Fibroblast of lung (primary cell): ENCODE data around the gene ZC3HAV1. TPM values are rescaled to one million over a fixed set of nuclear protein-coding genes. Genes with fewer than 3 reads are reported as not detected.

Experiments
- DNase-seq, 2 donors: peaks; one replicate each; pipeline versions ENCODE4 v3.0.0 to v3.0.0-alpha.2; 2010; ENCODE audit warnings: low read depth in 2 of 2
- H2AFZ ChIP-seq: 2 replicates; pipeline ENCODE4 v1.5.1; 2012; ENCODE audit warnings: low read length, control low read depth, inconsistent platforms
- H3K27ac ChIP-seq: 2 replicates; pipeline ENCODE4 v1.5.1; 2011; ENCODE audit warnings: low read length, control low read depth; ENCODE audit not compliant: insufficient read depth
- H3K27me3 ChIP-seq: 2 replicates; pipeline ENCODE4 v1.5.1; 2011; ENCODE audit warnings: mild to moderate bottlenecking, low read length; ENCODE audit not compliant: control insufficient read depth, insufficient read depth
- H3K36me3 ChIP-seq: 2 replicates; pipeline ENCODE4 v1.5.1; 2011; ENCODE audit warnings: low read length; ENCODE audit not compliant: control insufficient read depth, insufficient read depth
- H3K4me1 ChIP-seq: 2 replicates; pipeline ENCODE4 v1.5.1; 2011; ENCODE audit warnings: low read length; ENCODE audit not compliant: control insufficient read depth, insufficient read depth; ENCODE audit errors: extremely low read depth
- H3K4me2 ChIP-seq: 2 replicates; pipeline ENCODE4 v1.5.1; 2011; ENCODE audit warnings: low read length, control low read depth; ENCODE audit not compliant: insufficient read depth; ENCODE audit errors: extremely low read depth
- H3K4me3 ChIP-seq, 4 experiments: fragments of 200-600 bp in 1 of 4; sonication (generic) in 1 of 4; replicated peaks in 1 of 4; 2 replicates each; pipeline ENCODE4 v1.5.1; 2011 to 2016; ENCODE audit warnings: low read length in 4 of 4, low read depth in 3 of 4, mild to moderate bottlenecking in 3 of 4, control low read depth in 2 of 4, inconsistent platforms in 1 of 4, mixed read lengths in 1 of 4; ENCODE audit not compliant: insufficient read depth in 1 of 4; ENCODE audit errors: control extremely low read depth in 1 of 4
- H3K79me2 ChIP-seq: 2 replicates; pipeline ENCODE4 v1.5.1; 2012; ENCODE audit warnings: mild to moderate bottlenecking, low read length, inconsistent platforms; ENCODE audit not compliant: control insufficient read depth, insufficient read depth
- H3K9ac ChIP-seq: 2 replicates; pipeline ENCODE4 v1.5.1; 2011; ENCODE audit warnings: mild to moderate bottlenecking, low read length, control low read depth; ENCODE audit not compliant: insufficient read depth
- H3K9me3 ChIP-seq: 2 replicates; pipeline ENCODE4 v1.5.1; 2012; ENCODE audit warnings: low read depth, low read length; ENCODE audit not compliant: control insufficient read depth, insufficient read depth
- H4K20me1 ChIP-seq: 2 replicates; pipeline ENCODE4 v1.5.1; 2011; ENCODE audit warnings: low read length; ENCODE audit not compliant: control insufficient read depth, insufficient read depth; ENCODE audit errors: extremely low read depth
- CTCF ChIP-seq, 2 donors: IDR thresholded peaks in 1 of 2; conservative IDR thresholded peaks in 1 of 2; 1 replicate in 1 of 2; 2 replicates in 1 of 2; pipeline ENCODE4 v1.5.1; 2011 to 2012; ENCODE audit warnings: low read length in 2 of 2, control low read depth in 1 of 2, inconsistent platforms in 1 of 2, low read depth in 1 of 2, mild to moderate bottlenecking in 1 of 2
- EZH2 ChIP-seq: IDR thresholded peaks from 2 replicates; pipeline ENCODE4 v1.5.1; 2012; ENCODE audit warnings: low read length, control low read depth, mild to moderate bottlenecking; ENCODE audit errors: missing control alignments
- polyA minus RNA-seq: library from RNA; depleted of rRNA, polyadenylated mRNA; stranded (reverse); fragments of >200 nt; gene quantifications from 2 replicates; pipeline ENCODE4 v1.2.3, GENCODE V29; 2011; ENCODE audit warnings: low replicate concordance
- polyA plus RNA-seq, 2 donors: library from polyadenylated mRNA; depleted of rRNA in 1 of 2; stranded (reverse) in 1 of 2; unstranded in 1 of 2; fragments of >200 nt; gene quantifications; 2 replicates each; pipeline ENCODE4 v1.2.1, GENCODE V29; 2011 to 2012; ENCODE audit warnings: missing spikeins in 1 of 2
- total RNA-seq: library from RNA; depleted of rRNA; stranded (reverse); fragments of >200 nt; gene quantifications from 2 replicates; pipeline ENCODE4 v1.2.1, GENCODE V29; 2014

Gene ZC3HAV1
- total RNA-seq, result 24.7 and 24.8 TPM in 2 replicates
- 28.8 and 31.8 TPM in 2 replicates for polyA plus RNA-seq
- polyA plus RNA-seq (2012), result 18.7 and 19.9 TPM in 2 replicates
- polyA minus RNA-seq, result 33.7 and 50.9 TPM in 2 replicates

GRCh38 chr7:139109188-139109982, at the start of gene ZC3HAV1:
TSS of gene ZC3HAV1 (minus strand) at chr7:139109720. CDS start at chr7:139109331, 389 bp downstream.
- no peak for TF ChIP-seq CTCF (conservative IDR thresholded peaks at IDR 0.05 in 1 of 2, IDR thresholded peaks at IDR 0.05 in 1 of 2; ENCODE audit: low read depth in 1 of 2, low read length in 2 of 2)
- TF ChIP-seq EZH2, result no peak
- Histone ChIP-seq H3K79me2 (peaks cover 42% of the 10 kb centered on the region), H2AFZ (peak within 1 kb of the TSS; percentile 95), H3K36me3 (no peaks in the 10 kb centered on the region), H3K9me3 (no peaks in the 10 kb centered on the region), H3K4me1 (peaks cover 4% of the 10 kb centered on the region), H3K4me3 (peak within 1 kb of the TSS; percentile 75 to 97 (median 94)), H4K20me1 (no peaks in the 10 kb centered on the region), H3K4me2 (peak within 1 kb of the TSS; percentile 87), H3K27me3 (no peaks in the 10 kb centered on the region), H3K27ac (peak within 1 kb of the TSS; percentile 89), H3K9ac (peak within 1 kb of the TSS; percentile 87)
- DNase-seq, result peak; percentile 83 to 95

GRCh38 chr7:139153832-139154231, 44.3 kb upstream of the ZC3HAV1 start:
- no peaks in the 10 kb centered on the region for H3K27me3 ChIP-seq
- H3K9ac ChIP-seq, result no peak overlapping the region
- H3K4me3 ChIP-seq, result no peak overlapping the region
- H3K4me1 ChIP-seq, result no peaks in the 10 kb centered on the region
- no peak overlapping the region for H3K4me2 ChIP-seq
- no peaks in the 10 kb centered on the region for H3K9me3 ChIP-seq
- no peaks in the 10 kb centered on the region for H3K36me3 ChIP-seq
- no peak overlapping the region for H2AFZ ChIP-seq
- TF ChIP-seq EZH2 (no peak), CTCF (conservative IDR thresholded peaks at IDR 0.05 in 1 of 2, IDR thresholded peaks at IDR 0.05 in 1 of 2; ENCODE audit: low read depth in 1 of 2, low read length in 2 of 2) (no peak)
- no peaks in the 10 kb centered on the region for H4K20me1 ChIP-seq
- DNase-seq, result peak; percentile 31 to 94
- H3K79me2 ChIP-seq, result no peaks in the 10 kb centered on the region
- H3K27ac ChIP-seq, result no peak overlapping the region

GRCh38 chr7:139152149-139152548, 42.6 kb upstream of the ZC3HAV1 start:
- Histone ChIP-seq H3K9me3 (no peaks in the 10 kb centered on the region), H3K36me3 (no peaks in the 10 kb centered on the region), H3K27me3 (no peaks in the 10 kb centered on the region), H4K20me1 (no peaks in the 10 kb centered on the region), H2AFZ (no peak overlapping the region), H3K4me2 (no peak overlapping the region), H3K79me2 (no peaks in the 10 kb centered on the region), H3K4me1 (no peaks in the 10 kb centered on the region), H3K9ac (no peak overlapping the region), H3K27ac (no peak overlapping the region), H3K4me3 (no peak overlapping the region)
- TF ChIP-seq CTCF (conservative IDR thresholded peaks at IDR 0.05 in 1 of 2, IDR thresholded peaks at IDR 0.05 in 1 of 2; ENCODE audit: low read depth in 1 of 2, low read length in 2 of 2) (no peak), EZH2 (no peak)
- DNase-seq, result no peak
